NCI-H1694 treated with DMSO at 0.1 percent for 48 hours (cell line): ENCODE data around the gene IRF1.
"Not testable (repeated sequence)": the region's sequence is repeated elsewhere in the genome, so short reads cannot be mapped to it uniquely, and the experiment has no call there.

Experiments used
- DNase-seq: peaks from one replicate; lab custom pipeline; 2025; lab: John Stamatoyannopoulos, UW

The IRF1 gene

DNA sequence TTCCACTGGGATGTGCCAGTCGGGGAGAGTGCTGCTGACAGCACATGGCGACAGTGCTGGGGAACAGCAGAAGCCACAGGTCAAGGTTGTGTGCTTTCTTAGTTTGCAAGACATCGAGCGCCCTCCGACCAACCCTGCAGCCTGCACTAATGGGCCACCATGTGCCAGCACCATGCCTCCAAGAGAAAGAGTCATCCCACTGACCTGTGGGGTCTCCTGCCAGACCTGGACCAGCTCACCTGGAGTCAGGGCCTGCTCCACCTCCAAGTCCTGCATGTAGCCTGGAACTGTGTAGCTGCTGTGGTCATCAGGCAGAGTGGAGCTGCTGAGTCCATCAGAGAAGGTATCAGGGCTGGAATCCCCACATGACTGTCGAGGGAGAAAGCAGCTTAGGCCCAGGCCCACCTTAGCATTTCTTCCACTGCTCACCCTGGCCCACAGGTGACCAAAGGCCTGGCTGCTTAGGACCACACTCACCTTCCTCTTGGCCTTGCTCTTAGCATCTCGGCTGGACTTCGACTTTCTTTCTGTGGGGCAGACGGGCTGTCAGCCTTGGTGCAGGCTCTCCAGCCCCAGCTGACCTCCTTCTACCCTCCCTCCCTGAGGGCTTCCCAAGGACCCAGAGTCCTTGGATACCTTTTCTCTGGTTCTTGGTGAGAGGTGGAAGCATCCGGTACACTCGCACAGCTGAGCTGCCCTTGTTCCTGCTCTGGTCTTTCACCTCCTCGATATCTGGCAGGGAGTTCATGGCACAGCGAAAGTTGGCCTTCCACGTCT is 4.1 kb downstream of the IRF1 start:
- no peak for DNase-seq

- no peak for DNase-seq
Observed at GRCh38 chr5:132485641-132486317, 4.8 kb downstream of the IRF1 start.

DNA sequence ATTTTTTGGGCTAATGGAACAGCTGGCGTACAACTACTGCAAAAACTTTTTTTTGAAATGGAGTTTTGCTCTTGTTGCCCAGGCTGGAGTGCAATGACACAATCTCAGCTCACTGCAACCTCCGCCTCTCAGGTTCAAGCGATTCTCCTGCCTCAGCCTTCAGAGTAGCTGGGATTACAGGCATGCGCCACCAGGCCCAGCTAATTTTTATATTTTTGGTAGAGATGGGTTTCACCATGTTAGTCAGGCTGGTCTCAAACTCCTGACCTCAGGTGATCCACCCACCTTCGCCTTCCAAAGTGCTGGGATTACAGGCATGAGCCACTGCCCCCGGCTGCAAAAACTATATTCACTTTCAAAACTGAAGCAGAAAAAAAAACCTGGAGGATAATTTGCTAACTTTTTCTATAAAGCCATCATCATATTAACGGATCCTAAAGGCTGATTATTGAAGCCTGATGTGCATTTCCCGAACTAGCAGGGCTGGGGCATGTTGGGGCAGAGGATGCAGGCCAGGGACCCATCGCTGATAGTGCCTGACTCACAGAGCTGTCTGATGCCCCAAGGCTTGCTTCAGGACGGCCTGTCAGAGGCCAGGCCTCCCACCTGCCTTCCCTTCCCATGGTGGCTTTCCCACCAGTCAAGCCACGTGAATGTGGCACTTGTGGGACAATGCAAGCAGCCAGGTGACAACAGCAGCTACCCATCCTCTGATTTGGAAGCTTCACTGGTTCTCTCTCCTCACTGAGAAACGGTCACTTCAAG is 5.5 kb downstream of the IRF1 start:
- not testable (repeated sequence) for DNase-seq

GRCh38 chr5:132484391-132484725 is 6.2 kb downstream of the IRF1 start:
- DNase-seq: no peak

DNA sequence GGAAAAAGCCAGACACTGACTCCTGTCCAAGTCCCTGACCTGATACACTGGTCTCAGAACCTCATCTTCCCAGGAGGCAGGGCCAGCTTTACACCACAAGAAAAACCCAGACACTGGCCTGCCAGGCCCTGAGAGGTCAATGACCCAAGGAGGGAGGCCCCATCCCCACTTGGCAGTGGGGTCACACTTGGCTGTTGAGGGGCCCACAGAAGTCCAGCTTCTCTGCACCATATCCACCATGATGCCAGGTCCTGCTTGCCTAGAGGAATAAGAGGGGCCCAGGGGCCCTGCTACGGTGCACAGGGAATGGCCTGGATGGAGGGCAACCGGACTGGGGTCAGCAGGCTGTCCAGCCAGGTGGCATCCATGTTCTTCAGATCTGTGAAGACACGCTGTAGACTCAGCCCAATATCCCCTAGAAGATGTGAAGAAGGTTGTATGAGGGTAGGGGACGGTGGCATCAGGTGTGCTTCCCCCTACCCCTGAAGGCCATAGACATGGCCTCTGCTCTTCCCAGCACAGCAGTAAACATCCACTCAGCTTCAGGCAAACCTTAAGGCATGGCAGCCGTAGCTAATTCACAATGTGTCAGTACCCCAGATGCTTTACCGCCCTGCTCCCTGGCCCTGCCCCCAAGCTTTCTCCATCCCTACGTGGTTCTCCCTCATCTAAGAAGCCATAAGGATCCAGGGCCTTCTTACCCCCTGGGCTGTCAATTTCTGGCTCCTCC is 6.7 kb downstream of the IRF1 start:
- DNase-seq: no peak

- no peak for DNase-seq
Observed at GRCh38 chr5:132483101-132483500, 7.5 kb downstream of the IRF1 start.

- no peak for DNase-seq
Observed at GRCh38 chr5:132481596-132482211, 8.9 kb downstream of the IRF1 start.

- DNase-seq: no peak
Observed at GRCh38 chr5:132480893-132481595, 9.5 kb downstream of the IRF1 start.

DNA sequence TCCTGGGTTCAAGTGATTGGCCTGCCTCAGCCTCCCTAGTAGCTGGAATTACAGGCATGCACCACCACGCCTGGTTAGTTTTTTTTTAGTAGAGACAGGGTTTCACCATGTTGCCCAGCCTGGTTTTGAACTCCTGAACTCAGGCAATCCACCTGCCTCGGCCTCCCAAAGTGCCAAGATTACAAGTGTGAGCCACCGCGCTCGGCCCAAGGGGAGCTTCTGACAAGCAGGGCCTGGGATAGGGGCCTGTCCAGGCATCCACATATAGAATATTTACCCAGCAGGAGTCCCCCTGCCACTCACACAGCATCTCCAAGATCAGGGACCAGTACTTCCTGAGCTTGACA is 10.1 kb downstream of the IRF1 start:
- no peak for DNase-seq

DNA sequence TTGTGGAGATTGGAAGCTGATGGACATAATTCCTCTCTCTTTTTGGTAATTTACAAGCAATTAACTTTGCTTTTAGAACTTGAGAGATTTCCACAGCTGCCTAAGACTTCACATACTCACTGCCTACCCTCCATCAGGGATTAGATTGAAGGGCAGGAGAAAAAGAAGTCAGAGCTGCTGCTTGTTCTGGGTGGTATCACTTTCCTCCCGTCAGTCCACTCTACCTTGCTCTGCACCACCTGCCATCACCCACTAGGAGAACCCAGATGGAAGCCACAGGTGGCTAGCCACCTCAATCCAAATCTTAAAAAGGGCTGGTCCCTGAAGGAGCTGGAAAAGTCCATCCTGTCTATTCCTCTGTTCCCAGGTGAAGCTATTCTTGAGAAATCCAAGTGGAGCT is 10.5 kb downstream of the IRF1 start:
- no peak for DNase-seq

DNA sequence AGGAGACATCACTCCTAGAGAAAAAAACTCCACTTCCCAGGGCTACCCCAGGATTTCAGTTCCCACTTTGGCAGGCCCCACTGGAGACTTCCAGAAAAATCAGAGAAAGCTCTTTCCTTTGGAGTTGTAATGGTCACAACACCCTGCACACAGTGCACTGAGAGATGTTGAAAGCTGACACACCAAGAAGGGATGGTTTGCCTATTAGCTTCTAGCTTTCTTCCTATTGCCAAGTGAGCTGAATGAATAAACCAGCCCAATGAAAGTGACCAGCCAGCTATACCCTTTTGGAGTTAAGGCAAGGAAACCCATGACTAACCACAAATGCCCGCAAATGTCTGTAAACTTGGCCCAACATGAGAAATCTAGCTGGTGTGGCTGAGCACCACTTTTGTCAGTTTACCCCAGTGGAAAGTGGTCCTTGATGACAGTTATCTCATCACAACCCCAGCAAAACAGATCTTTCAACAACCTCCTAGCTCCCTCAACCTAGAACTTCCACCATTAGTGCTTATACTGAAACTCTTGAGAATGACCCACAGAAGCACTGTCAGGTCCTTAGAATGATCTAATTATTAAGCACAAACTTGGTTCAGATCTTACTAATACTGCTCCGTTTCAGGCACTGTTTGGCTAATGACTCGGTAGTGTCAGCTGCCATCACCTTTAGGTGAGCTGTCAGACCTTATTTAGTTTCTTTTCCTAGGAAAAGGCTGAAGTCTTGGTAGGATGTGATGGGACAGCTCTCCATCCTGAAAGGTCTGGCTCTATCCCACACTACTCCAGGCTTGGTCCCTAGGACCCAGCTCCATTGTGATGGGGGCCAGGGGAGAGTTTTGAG is 11.2 kb downstream of the IRF1 start:
- DNase-seq: no peak

GRCh38 chr5:132478366-132478871 is 12.2 kb downstream of the IRF1 start:
- no peak for DNase-seq

DNA sequence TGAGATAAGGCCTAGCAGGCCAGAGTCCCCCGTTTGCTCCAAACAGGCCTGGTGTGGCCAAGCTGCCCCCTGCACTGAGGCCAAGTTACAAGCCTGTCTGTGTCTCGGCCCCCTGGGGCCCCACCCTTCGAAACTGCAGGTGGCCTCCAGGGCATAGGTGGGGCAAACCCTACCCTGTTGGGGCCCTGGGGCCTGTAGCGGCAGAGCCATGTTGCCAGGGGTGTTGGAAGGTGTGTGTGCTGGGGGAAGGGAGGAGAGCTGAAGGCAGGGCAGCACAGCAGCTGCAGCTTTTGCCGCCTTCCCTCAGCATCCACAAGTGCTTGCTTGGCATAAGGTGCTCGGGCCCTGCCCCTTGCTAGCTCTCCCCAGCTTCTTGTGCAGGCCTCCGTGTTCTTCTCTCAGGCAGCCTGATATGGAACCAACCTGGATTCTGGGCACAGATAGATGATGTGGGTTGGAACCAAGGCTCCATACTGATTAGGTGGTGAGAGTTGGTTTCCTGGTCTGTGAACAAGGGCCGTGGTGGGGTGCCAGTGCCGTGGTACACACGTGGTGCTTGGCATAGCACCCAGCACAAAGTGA is 12.7 kb downstream of the IRF1 start:
- no peak for DNase-seq

GRCh38 chr5:132476876-132477781 is 13.4 kb downstream of the IRF1 start:
- DNase-seq: no peak

DNA sequence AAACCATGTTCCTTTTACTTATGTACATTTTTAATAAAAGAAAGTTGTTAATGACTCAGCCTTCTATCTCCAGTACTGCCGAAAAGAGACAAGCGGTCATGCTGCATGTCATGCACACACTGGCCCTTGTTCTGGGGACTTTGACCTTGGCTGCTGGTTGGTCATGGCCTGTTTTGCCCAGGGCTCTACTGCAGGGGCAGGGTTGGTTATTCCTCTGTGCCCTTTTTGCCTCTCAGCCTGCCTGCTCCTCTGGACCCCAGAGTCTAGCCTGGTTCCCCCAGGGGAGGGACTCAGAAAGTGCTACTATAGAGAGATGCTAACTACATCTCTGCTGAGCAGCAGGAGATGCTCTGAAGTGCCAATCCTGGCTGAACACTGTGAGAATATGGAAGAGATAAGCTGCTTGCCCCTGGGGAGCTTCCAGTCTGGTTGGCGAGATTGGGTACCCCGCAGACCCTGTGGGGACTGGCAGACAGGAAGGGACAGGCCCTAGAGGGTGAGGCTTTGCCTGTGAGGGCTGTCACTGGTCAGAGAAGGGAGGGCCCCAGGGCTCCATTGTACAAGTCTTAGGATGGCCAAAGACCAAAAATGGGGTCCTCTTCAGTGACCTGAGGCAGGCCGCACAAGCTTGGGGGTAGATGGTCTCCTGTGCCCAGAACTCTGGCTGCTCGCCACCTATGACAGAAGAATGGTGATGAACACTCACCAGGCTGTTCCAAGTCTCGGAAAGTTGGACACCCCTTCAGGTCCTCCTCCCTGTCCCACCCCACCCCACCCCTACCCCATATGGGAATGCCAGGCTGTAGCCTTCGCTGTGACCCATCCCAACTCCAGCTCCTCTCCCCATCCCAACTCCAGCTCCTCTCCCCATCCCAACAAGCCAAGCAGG is 14.3 kb downstream of the IRF1 start:
- DNase-seq: no peak

- no peak for DNase-seq
Observed at GRCh38 chr5:132475497-132475882, 15.1 kb downstream of the IRF1 start.

- DNase-seq: no peak
Observed at GRCh38 chr5:132474881-132475496, 15.6 kb downstream of the IRF1 start.
